GM21528 (cell line): ENCODE data around the gene UNC5B.

Source experiments
- ATAC-seq: cut with Tn5 transposase; IDR thresholded peaks from one replicate; pipeline ENCODE4 v1.9.1; 2021; ENCODE audit warnings: mild to moderate bottlenecking, moderate library complexity; ENCODE audit not compliant: unreplicated experiment, low FRiP score

UNC5B gene

GRCh38 chr10:71277914-71278665, 65.7 kb downstream of the UNC5B start:
- ATAC-seq = no peak

GRCh38 chr10:71278691-71279588, 66.6 kb downstream of the UNC5B start:
- ATAC-seq = no peak

GRCh38 chr10:71279590-71280170, 67.3 kb downstream of the UNC5B start:
- ATAC-seq = no peak

- ATAC-seq = no peak
Observed at GRCh38 chr10:71280216-71280615, 67.8 kb downstream of the UNC5B start.

GRCh38 chr10:71280825-71281224, 68.5 kb downstream of the UNC5B start:
- ATAC-seq = no peak

- ATAC-seq = no peak
Observed at GRCh38 chr10:71281646-71282322, 69.4 kb downstream of the UNC5B start.

GRCh38 chr10:71282323-71282680, 69.9 kb downstream of the UNC5B start:
- no peak for ATAC-seq

GRCh38 chr10:71283410-71283809, 71.0 kb downstream of the UNC5B start:
- no peak for ATAC-seq

- no peak for ATAC-seq
Observed at GRCh38 chr10:71283876-71284275, 71.5 kb downstream of the UNC5B start.

GRCh38 chr10:71284544-71285179, 72.3 kb downstream of the UNC5B start:
- no peak for ATAC-seq

- no peak for ATAC-seq
Observed at GRCh38 chr10:71285180-71285545, 72.8 kb downstream of the UNC5B start.

GRCh38 chr10:71285986-71286385, 73.6 kb downstream of the UNC5B start:
- no peak for ATAC-seq

- ATAC-seq = no peak
Observed at GRCh38 chr10:71286521-71287294, 74.3 kb downstream of the UNC5B start.

GRCh38 chr10:71287456-71287855, 75.1 kb downstream of the UNC5B start:
- no peak for ATAC-seq

GRCh38 chr10:71288461-71288860, 76.1 kb downstream of the UNC5B start:
- no peak for ATAC-seq

- ATAC-seq = no peak
Observed at GRCh38 chr10:71289421-71290130, 77.2 kb downstream of the UNC5B start.

- no peak for ATAC-seq
Observed at GRCh38 chr10:71290331-71290730, 78.0 kb downstream of the UNC5B start.

GRCh38 chr10:71290806-71291527, 78.6 kb downstream of the UNC5B start:
- no peak for ATAC-seq
